Hepatocyte (in vitro differentiated cells): ENCODE measurements around the gene CCL20. TPM values are rescaled to one million over a fixed set of nuclear protein-coding genes. Genes with fewer than 3 reads are reported as not detected.
"Not testable (repeated sequence)": the region's sequence is repeated elsewhere in the genome, so short reads cannot be mapped to it uniquely, and the experiment has no call there.

ENCODE experiments used
- DNase-seq: peaks from one replicate; pipeline ENCODE4 v3.0.0-alpha.2; 2016; ENCODE audit warnings: low spot score
- H2AFZ ChIP-seq: fragments of 200-600 bp; sonication (generic); 2 replicates; pipeline ENCODE4 v1.6.0; 2016; ENCODE audit warnings: antibody characterized with exemption, mild to moderate bottlenecking
- H3K27ac ChIP-seq: fragments of 200-600 bp; sonication (generic); 2 replicates; pipeline ENCODE4 v1.5.1; 2016; ENCODE audit warnings: mild to moderate bottlenecking
- H3K27me3 ChIP-seq: fragments of 200-600 bp; sonication (generic); 2 replicates; pipeline ENCODE4 v1.6.1; 2016
- H3K36me3 ChIP-seq: fragments of 200-600 bp; sonication (generic); replicated peaks from 2 replicates; pipeline ENCODE4 v1.5.1; 2016; ENCODE audit warnings: low read depth; ENCODE audit not compliant: insufficient read depth
- H3K4me1 ChIP-seq: fragments of 200-600 bp; sonication (generic); 2 replicates; pipeline ENCODE4 v1.5.1; 2016; ENCODE audit warnings: mild to moderate bottlenecking, moderate library complexity; ENCODE audit not compliant: insufficient read depth
- H3K4me2 ChIP-seq: fragments of 200-600 bp; sonication (generic); 2 replicates; pipeline ENCODE4 v1.6.0; 2016
- H3K4me3 ChIP-seq: fragments of 200-600 bp; sonication (generic); 2 replicates; pipeline ENCODE4 v1.5.1; 2016; ENCODE audit warnings: mild to moderate bottlenecking
- H3K79me2 ChIP-seq: fragments of 200-600 bp; sonication (generic); 2 replicates; pipeline ENCODE4 v1.6.0; 2017; ENCODE audit warnings: mild to moderate bottlenecking
- H3K9me2 ChIP-seq: fragments of 200-600 bp; sonication (generic); replicated peaks from 2 replicates; pipeline ENCODE4 v1.6.0; 2017; ENCODE audit warnings: mild to moderate bottlenecking; ENCODE audit not compliant: insufficient read depth
- H3K9me3 ChIP-seq: fragments of 200-600 bp; sonication (generic); 2 replicates; pipeline ENCODE4 v1.5.1; 2016; ENCODE audit warnings: low read depth, mild to moderate bottlenecking
- H4K20me1 ChIP-seq: fragments of 200-600 bp; sonication (generic); 2 replicates; pipeline ENCODE4 v1.6.0; 2016; ENCODE audit warnings: mild to moderate bottlenecking; ENCODE audit not compliant: insufficient read depth, poor library complexity, severe bottlenecking
- CTCF ChIP-seq: fragments of 200-600 bp; sonication (generic); IDR thresholded peaks from 2 replicates; pipeline ENCODE4 v1.5.1; 2016; ENCODE audit warnings: antibody characterized with exemption, mild to moderate bottlenecking; ENCODE audit not compliant: poor library complexity
- EZH2 ChIP-seq: fragments of 200-600 bp; sonication (generic); IDR thresholded peaks from 2 replicates; pipeline ENCODE4 v1.6.1; 2016; ENCODE audit warnings: antibody characterized with exemption, mild to moderate bottlenecking, borderline replicate concordance
- EZH2phosphoT487 ChIP-seq: fragments of 200-600 bp; sonication (generic); IDR thresholded peaks from one replicate; pipeline ENCODE4 v1.6.1; 2018; ENCODE audit warnings: antibody characterized with exemption, mild to moderate bottlenecking, low read depth, moderate library complexity; ENCODE audit not compliant: unreplicated experiment, severe bottlenecking
- WGBS: methylation state at CpG from one replicate; pipeline ENCODE4 v1.1.6; 2016; ENCODE audit warnings: low lambda C conversion rate; ENCODE audit errors: missing lambda C conversion rate; 5-methylcytosine and 5-hydroxymethylcytosine counted together
- polyA plus RNA-seq: library from polyadenylated mRNA; unstranded; fragments of >200 nt; fragmentation: Nextera tagmentation; extraction: Ambion mirVana; gene quantifications from 2 replicates; pipeline ENCODE4 v1.2.1, GENCODE V29; 2016
- total RNA-seq: library from RNA; depleted of rRNA; stranded (reverse); fragments of >200 nt; gene quantifications from 2 replicates; pipeline ENCODE4 v1.2.3, GENCODE V29; 2014

Gene CCL20
- total and polyA plus RNA-seq, 2 experiments from 2014 or later: 80.0 to 112 TPM

DNA sequence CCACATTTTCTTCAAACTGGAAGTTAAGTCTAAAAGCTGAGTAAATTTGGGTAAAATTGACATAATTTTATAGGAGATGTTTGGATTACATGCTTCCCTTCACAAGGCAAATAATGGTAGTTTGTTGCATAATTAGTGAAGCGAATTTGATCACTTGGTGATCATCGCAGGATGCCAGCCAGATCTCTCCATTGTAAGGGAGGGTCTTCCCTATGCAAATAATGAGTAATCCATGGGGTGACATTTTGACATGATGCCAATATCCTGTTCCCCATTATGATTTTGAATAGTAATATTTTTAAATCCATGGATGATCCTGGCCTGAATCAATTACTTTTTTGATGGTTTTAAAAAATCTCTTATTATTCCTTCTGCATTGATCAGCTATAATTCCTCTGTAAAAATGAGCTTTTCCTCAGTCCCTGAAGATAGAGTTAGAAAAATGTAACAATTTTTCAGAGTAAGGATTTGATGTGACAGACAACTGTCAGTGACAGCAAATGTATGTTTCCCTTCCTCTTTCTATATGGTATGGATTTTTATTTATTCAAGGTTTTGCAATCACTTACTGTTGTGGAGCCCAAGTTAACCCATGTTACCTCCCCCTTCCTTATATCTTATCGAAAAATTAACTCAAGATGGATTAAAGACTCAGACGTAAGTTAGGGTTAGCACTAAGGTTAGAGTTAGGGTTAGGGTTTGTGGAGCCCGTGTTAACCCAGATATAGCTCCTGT, 21.4 kb downstream of the CCL20 start:
- WGBS: 93% methylated on average over 5 of the region's 5 CpGs
- no peak for DNase-seq

GRCh38 chr2:227839339-227840129, 25.9 kb downstream of the CCL20 start:
- not testable (repeated sequence) for H3K4me2 ChIP-seq, H3K27me3 ChIP-seq, DNase-seq, H3K36me3 ChIP-seq, H4K20me1 ChIP-seq, H3K79me2 ChIP-seq, H3K4me1 ChIP-seq, H3K4me3 ChIP-seq, H2AFZ ChIP-seq, H3K27ac ChIP-seq, H3K9me2 ChIP-seq, H3K9me3 ChIP-seq
- WGBS: 70% methylated on average over 7 of the region's 7 CpGs

More for the DNA sequence above, 21.4 kb downstream of the CCL20 start:
- Histone ChIP-seq H3K4me3 (no peak overlapping the region), H3K27ac (no peak overlapping the region), H3K9me3 (no peaks in the 10 kb centered on the region), H3K79me2 (no peaks in the 10 kb centered on the region), H3K27me3 (no peaks in the 10 kb centered on the region), H3K4me1 (no peaks in the 10 kb centered on the region), H3K9me2 (no peaks in the 10 kb centered on the region), H2AFZ (no peak overlapping the region), H3K4me2 (no peak overlapping the region), H3K36me3 (no peaks in the 10 kb centered on the region), H4K20me1 (no peaks in the 10 kb centered on the region)
- no peak for TF ChIP-seq CTCF
- TF ChIP-seq EZH2: no peak
- TF ChIP-seq EZH2phosphoT487: no peak

DNA sequence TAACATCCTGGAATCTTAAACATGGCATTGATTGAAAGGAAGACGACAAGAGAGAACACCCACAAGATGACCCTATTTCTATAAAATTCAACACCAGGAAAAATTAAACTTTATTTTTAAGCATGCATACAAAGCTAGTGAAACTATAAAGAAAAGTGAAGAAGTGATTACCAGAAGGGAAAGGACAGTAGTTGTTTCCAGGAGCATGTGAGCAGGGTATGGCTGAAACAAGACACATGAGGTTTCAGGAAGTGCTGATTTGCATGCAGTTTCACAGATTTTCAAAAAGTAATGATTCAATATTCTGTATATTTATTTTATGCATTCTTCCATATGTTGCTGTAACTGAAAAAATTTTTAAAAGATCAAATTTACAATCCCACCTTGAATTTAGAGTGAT, 33.2 kb downstream of the CCL20 start:
- Histone ChIP-seq H3K79me2 (no peaks in the 10 kb centered on the region), H3K9me3 (no peaks in the 10 kb centered on the region), H3K4me3 (no peak overlapping the region), H3K27ac (no peak overlapping the region), H3K4me2 (no peak overlapping the region), H4K20me1 (no peaks in the 10 kb centered on the region), H3K4me1 (no peaks in the 10 kb centered on the region), H3K36me3 (no peaks in the 10 kb centered on the region), H2AFZ (no peak overlapping the region), H3K9me2 (no peaks in the 10 kb centered on the region), H3K27me3 (no peaks in the 10 kb centered on the region)
- no peak for DNase-seq
- TF ChIP-seq EZH2 (no peak), EZH2phosphoT487 (no peak), CTCF (no peak)
- 77% methylated on average over 1 of the region's 1 CpG for WGBS

DNA sequence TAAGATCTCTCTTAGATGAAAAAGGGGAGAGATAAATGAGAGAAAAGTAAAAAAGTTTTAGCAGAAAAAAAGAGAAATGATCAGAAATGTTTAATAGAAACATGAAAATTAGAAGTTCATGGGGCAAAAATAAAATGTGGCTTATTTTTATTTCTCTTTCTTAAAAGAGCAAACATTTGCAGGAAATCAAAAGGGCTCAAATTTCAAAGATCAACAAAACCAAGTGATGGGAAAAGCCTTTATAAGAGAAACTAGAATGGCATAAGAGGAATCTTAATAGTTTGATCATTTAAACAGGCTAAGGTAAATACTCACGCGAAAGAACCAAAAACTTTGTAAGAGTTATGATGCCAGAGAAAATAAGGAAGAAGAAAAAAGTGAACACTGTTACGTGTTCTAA, 34.5 kb downstream of the CCL20 start:
- Histone ChIP-seq H3K36me3 (no peaks in the 10 kb centered on the region), H3K9me3 (no peaks in the 10 kb centered on the region), H3K4me1 (no peaks in the 10 kb centered on the region), H4K20me1 (no peaks in the 10 kb centered on the region), H3K4me2 (no peak overlapping the region), H3K9me2 (no peaks in the 10 kb centered on the region), H3K4me3 (no peak overlapping the region), H2AFZ (peak overlapping the region; percentile 3), H3K27ac (peak overlapping the region; percentile 23), H3K79me2 (no peaks in the 10 kb centered on the region), H3K27me3 (no peaks in the 10 kb centered on the region)
- WGBS: 65% methylated on average over 3 of the region's 3 CpGs
- TF ChIP-seq EZH2 (no peak), CTCF (no peak), EZH2phosphoT487 (no peak)
- no peak for DNase-seq
